ENCODE measurements around the gene GABRD.

Gene GABRD

DNA sequence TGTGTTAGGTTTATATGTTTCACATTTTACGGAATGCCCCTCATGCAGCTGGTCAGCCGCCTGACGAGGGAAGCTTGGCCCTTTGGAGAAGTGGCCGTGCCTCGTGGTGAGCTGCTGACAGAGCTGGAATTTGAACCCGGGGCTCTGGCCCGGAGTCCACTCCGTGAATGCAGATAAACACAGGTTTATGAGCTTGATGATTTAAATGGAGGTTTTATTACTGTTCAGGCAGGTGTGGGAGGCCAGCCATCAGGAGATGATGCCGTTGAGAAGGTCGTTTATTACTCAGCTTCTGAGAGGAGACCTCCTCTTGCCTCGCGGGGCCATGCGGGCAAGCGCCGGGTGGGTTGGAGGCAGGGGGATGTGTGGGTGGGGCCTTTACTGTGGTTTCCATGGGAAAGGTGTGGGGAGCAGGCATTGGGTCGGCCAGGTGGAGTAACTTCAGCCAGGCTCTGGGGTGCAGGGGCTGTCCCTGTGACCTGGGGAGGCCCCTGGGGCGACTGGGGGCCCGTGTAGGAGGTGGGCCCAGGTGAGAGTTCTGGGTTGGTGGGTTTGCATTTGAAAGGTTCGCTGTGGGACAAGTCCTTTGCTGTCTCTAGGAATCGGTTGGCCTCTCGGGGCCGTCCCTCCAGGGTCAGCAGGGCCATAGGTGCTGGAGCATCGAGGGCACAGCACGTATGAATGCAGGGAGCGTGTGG is 53.1 kb downstream of the GABRD start:
- H3K36me3 ChIP-seq (ENCODE audit: control insufficient read depth, low read length), result no peaks in the 10 kb centered on the region
- no peaks in the 10 kb centered on the region for H4K20me1 ChIP-seq (ENCODE audit: control insufficient read depth, insufficient read depth, low read depth, low read length)
- no peak for TF ChIP-seq CTCF (IDR thresholded peaks at IDR 0.05; ENCODE audit: low read depth, low read length, poor library complexity, severe bottlenecking)
- no peak for TF ChIP-seq EZH2phosphoT487 (IDR thresholded peaks at IDR 0.05; ENCODE audit: borderline replicate concordance, low read length)
- no peaks in the 10 kb centered on the region for H3K79me2 ChIP-seq (ENCODE audit: control insufficient read depth, low read length)
- H3K4me3 ChIP-seq (ENCODE audit: low read length), result no peak overlapping the region
- H3K4me1 ChIP-seq (ENCODE audit: control insufficient read depth, low read length), result no peaks in the 10 kb centered on the region
- no peak overlapping the region for H3K27ac ChIP-seq (ENCODE audit: low read depth, low read length)
- no peaks in the 10 kb centered on the region for H3F3A ChIP-seq (ENCODE audit: control insufficient read depth, insufficient read depth)
- H3K9me3 ChIP-seq (ENCODE audit: control insufficient read depth, insufficient read depth, low read length), result peaks cover 5% of the 10 kb centered on the region; the same call in 1 of the 2 replicates
- no peaks in the 10 kb centered on the region for H3K27me3 ChIP-seq (ENCODE audit: control insufficient read depth, low read length)
- H3K9me2 ChIP-seq (replicated peaks; ENCODE audit: control insufficient read depth, low read length), result no peaks in the 10 kb centered on the region
- no peak overlapping the region for H3K4me2 ChIP-seq (ENCODE audit: low read length)

DNA sequence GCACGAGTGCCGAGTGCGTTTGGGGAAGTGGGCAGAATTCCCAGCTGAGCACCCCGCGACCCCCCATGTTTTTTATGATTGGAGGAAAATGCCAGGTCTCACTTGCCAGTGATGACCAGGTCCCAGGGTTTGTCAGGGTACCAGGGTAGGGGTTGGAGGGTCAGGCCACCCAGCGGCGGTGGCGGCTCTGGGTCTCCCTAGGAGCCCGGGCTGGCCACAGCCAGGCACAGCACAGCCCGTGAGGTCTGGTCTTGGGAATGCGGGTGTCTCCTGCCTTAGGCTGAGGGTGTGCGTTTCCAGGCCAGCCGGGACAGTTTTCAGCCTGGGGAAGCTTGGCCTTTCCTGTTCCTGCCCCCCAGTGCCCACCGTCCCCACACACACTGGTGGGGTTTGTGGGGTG is 53.7 kb downstream of the GABRD start:
- no peaks in the 10 kb centered on the region for H4K20me1 ChIP-seq (ENCODE audit: control insufficient read depth, insufficient read depth, low read depth, low read length)
- H3K4me2 ChIP-seq (ENCODE audit: low read length), result no peak overlapping the region
- no peaks in the 10 kb centered on the region for H3F3A ChIP-seq (ENCODE audit: control insufficient read depth, insufficient read depth)
- no peak for TF ChIP-seq EZH2phosphoT487 (IDR thresholded peaks at IDR 0.05; ENCODE audit: borderline replicate concordance, low read length)
- no peak for TF ChIP-seq CTCF (IDR thresholded peaks at IDR 0.05; ENCODE audit: low read depth, low read length, poor library complexity, severe bottlenecking)
- H3K27me3 ChIP-seq (ENCODE audit: control insufficient read depth, low read length), result no peaks in the 10 kb centered on the region
- no peaks in the 10 kb centered on the region for H3K4me1 ChIP-seq (ENCODE audit: control insufficient read depth, low read length)
- no peaks in the 10 kb centered on the region for H3K9me2 ChIP-seq (replicated peaks; ENCODE audit: control insufficient read depth, low read length)
- no peaks in the 10 kb centered on the region for H3K79me2 ChIP-seq (ENCODE audit: control insufficient read depth, low read length)
- H3K36me3 ChIP-seq (ENCODE audit: control insufficient read depth, low read length), result no peaks in the 10 kb centered on the region
- no peak overlapping the region for H3K4me3 ChIP-seq (ENCODE audit: low read length)
- peaks cover 8% of the 10 kb centered on the region; the same call in 1 of the 2 replicates for H3K9me3 ChIP-seq (ENCODE audit: control insufficient read depth, insufficient read depth, low read length)
- H3K27ac ChIP-seq (ENCODE audit: low read depth, low read length), result no peak overlapping the region

- H3K9me3 ChIP-seq (ENCODE audit: control insufficient read depth, insufficient read depth, low read length), result peaks cover 11% of the 10 kb centered on the region; the same call in 1 of the 2 replicates
- H3F3A ChIP-seq (ENCODE audit: control insufficient read depth, insufficient read depth), result no peaks in the 10 kb centered on the region
- H3K4me3 ChIP-seq (ENCODE audit: low read length), result no peak overlapping the region
- H3K27me3 ChIP-seq (ENCODE audit: control insufficient read depth, low read length), result no peaks in the 10 kb centered on the region
- no peaks in the 10 kb centered on the region for H4K20me1 ChIP-seq (ENCODE audit: control insufficient read depth, insufficient read depth, low read depth, low read length)
- TF ChIP-seq CTCF (IDR thresholded peaks at IDR 0.05; ENCODE audit: low read depth, low read length, poor library complexity, severe bottlenecking) (no peak), EZH2phosphoT487 (IDR thresholded peaks at IDR 0.05; ENCODE audit: borderline replicate concordance, low read length) (no peak)
- no peak overlapping the region for H3K27ac ChIP-seq (ENCODE audit: low read depth, low read length)
- no peaks in the 10 kb centered on the region for H3K9me2 ChIP-seq (replicated peaks; ENCODE audit: control insufficient read depth, low read length)
- H3K4me2 ChIP-seq (ENCODE audit: low read length), result no peak overlapping the region
- H3K36me3 ChIP-seq (ENCODE audit: control insufficient read depth, low read length), result no peaks in the 10 kb centered on the region
- no peaks in the 10 kb centered on the region for H3K79me2 ChIP-seq (ENCODE audit: control insufficient read depth, low read length)
- no peaks in the 10 kb centered on the region for H3K4me1 ChIP-seq (ENCODE audit: control insufficient read depth, low read length)
Observed at GRCh38 chr1:2073382-2074230, 54.5 kb downstream of the GABRD start.
